ENCODE data around the gene SPEN. TPM values are rescaled to one million over a fixed set of nuclear protein-coding genes. Genes with fewer than 3 reads are reported as not detected.
A peak's percentile ranks its signal among the peaks of the same experiment; 100 is the strongest.

Gene SPEN
- total and polyA plus RNA-seq, 9 of the 15 experiments (the other 6 are each of a cell fraction or from before 2014, with no cell fraction given): 5.7 to 87.5 (median 27.2) TPM

GRCh38 chr1:15882665-15883064, 35.2 kb downstream of the SPEN start:
- TF ChIP-seq NCOA2 (IDR thresholded peaks at IDR 0.05; ENCODE audit: partially characterized antibody in 2 of 2): no peak
- no peak for TF ChIP-seq NCOA1 (IDR thresholded peaks at IDR 0.05; ENCODE audit: low read depth)
- no peak for TF ChIP-seq ZZZ3 (IDR thresholded peaks at IDR 0.05)
- TF ChIP-seq PTBP1 (IDR thresholded peaks at IDR 0.05; ENCODE audit: low read depth, low read length): no peak
- TF ChIP-seq FOXP1 (CRISPR knock-in tag; IDR thresholded peaks at IDR 0.05): no peak
- TF ChIP-seq TCF7L2 (IDR thresholded peaks at IDR 0.05; ENCODE audit: low read depth, low read length): no peak
- no peak for TF ChIP-seq TRIM25 (IDR thresholded peaks at IDR 0.05; ENCODE audit: borderline replicate concordance)
- no peak for TF ChIP-seq KAT2B (IDR thresholded peaks at IDR 0.05; ENCODE audit: low read depth, low read length)
- no peak for TF ChIP-seq ILF3 (IDR thresholded peaks at IDR 0.05; ENCODE audit: borderline replicate concordance)
- BruUV-seq (replicated peaks): no TSS peak
- H3K27me3 ChIP-seq (ENCODE audit: control insufficient read depth in 2 of 2, insufficient read depth in 2 of 2, low read length in 2 of 2): no peaks in the 10 kb centered on the region
- no peak overlapping the region for H3K4me2 ChIP-seq (ENCODE audit: insufficient read depth, low read length)
- peak overlapping the region; percentile 60; the same call in 1 of the 3 replicates for H3K27ac ChIP-seq (ENCODE audit: extremely low read depth, low read depth, low read length)
- in situ Hi-C loops (cut with MboI): no loop called here
- H4K20me1 ChIP-seq (replicated peaks; ENCODE audit: control insufficient read depth, insufficient read depth, low read length): peaks cover 14% of the 10 kb centered on the region; the same call in 1 of the 2 replicates
- no peak overlapping the region for H2AFZ ChIP-seq (ENCODE audit: low read depth, low read length)
- peaks cover 14 to 23% of the 10 kb centered on the region in 2 experiments; a peak in 4 of 5 replicates for H3K4me1 ChIP-seq (replicated peaks in 1 of 2; ENCODE audit: control insufficient read depth in 2 of 2, insufficient read depth in 2 of 2, low read length in 2 of 2)
- H3K79me2 ChIP-seq (ENCODE audit: control insufficient read depth, insufficient read depth, low read length): peaks cover 100% of the 10 kb centered on the region
- ChIA-PET POLR2A (interaction anchor here (0.6 to 5.3 kb wide), 8 partner anchors 8 to 1526 kb away, joined by 3 to 40 read pairs (median 4); partner anchors contain the start of gene SPEN), CTCF (ENCODE audit: low intra/inter-chr PET ratio) (no interaction called here)
- intact Hi-C loops (cut with micrococcal nuclease): no loop called here
- H3K9me1 ChIP-seq (ENCODE audit: control insufficient read depth, insufficient read depth, low read length): no peaks in the 10 kb centered on the region
- H3K9ac ChIP-seq (ENCODE audit: insufficient read depth in 1 of 2, low read depth in 2 of 2, low read length in 2 of 2): peak overlapping the region in 1 of 2 experiments; percentile 28; a peak in 1 of 4 replicates
- FAIRE-seq (no peak), DNase-seq (ENCODE audit: extremely low read depth in 1 of 4, low spot score in 3 of 4) (no peak), ATAC-seq (no peak)
- H3K36me3 ChIP-seq (ENCODE audit: control insufficient read depth, insufficient read depth, low read length): peaks cover 52% of the 10 kb centered on the region
- H3K4me3 ChIP-seq: no peak overlapping the region
- no peaks in the 10 kb centered on the region for H3K9me3 ChIP-seq (replicated peaks; ENCODE audit: control insufficient read depth, insufficient read depth, low read depth, low read length)
- 100% methylated on average over 2 of the region's 2 CpGs for WGBS (ENCODE audit: insufficient coverage, low coverage, missing lambda C conversion rate)

Measured in K562 (cell line).